Activated naive CD4-positive, alpha-beta T cell treated with anti-CD3 and anti-CD28 coated beads, Interleukin-2, amount 50 U/mL, for 24 hours (primary cell): ENCODE results near the gene CARMIL3.
"Not testable (repeated sequence)": the region's sequence is repeated elsewhere in the genome, so short reads cannot be mapped to it uniquely, and the experiment has no call there.

Experiments
- H3K27ac Mint-ChIP-seq: one replicate; pipeline ENCODE4 v1.8.0; 2021; ENCODE audit warnings: mild to moderate bottlenecking, mixed read lengths
- H3K27me3 Mint-ChIP-seq: one replicate; pipeline ENCODE4 v1.8.0; 2021; ENCODE audit warnings: mixed read lengths
- H3K36me3 Mint-ChIP-seq: one replicate; pipeline ENCODE4 v1.8.0; 2021; ENCODE audit warnings: mixed read lengths
- H3K4me1 Mint-ChIP-seq: one replicate; pipeline ENCODE4 v1.8.0; 2021; ENCODE audit warnings: mixed read lengths
- H3K4me3 Mint-ChIP-seq: one replicate; pipeline ENCODE4 v1.8.0; 2021; ENCODE audit warnings: mild to moderate bottlenecking, mixed read lengths
- H3K9me3 Mint-ChIP-seq: one replicate; pipeline ENCODE4 v1.8.0; 2021; ENCODE audit warnings: mixed read lengths

Gene CARMIL3, protein sequence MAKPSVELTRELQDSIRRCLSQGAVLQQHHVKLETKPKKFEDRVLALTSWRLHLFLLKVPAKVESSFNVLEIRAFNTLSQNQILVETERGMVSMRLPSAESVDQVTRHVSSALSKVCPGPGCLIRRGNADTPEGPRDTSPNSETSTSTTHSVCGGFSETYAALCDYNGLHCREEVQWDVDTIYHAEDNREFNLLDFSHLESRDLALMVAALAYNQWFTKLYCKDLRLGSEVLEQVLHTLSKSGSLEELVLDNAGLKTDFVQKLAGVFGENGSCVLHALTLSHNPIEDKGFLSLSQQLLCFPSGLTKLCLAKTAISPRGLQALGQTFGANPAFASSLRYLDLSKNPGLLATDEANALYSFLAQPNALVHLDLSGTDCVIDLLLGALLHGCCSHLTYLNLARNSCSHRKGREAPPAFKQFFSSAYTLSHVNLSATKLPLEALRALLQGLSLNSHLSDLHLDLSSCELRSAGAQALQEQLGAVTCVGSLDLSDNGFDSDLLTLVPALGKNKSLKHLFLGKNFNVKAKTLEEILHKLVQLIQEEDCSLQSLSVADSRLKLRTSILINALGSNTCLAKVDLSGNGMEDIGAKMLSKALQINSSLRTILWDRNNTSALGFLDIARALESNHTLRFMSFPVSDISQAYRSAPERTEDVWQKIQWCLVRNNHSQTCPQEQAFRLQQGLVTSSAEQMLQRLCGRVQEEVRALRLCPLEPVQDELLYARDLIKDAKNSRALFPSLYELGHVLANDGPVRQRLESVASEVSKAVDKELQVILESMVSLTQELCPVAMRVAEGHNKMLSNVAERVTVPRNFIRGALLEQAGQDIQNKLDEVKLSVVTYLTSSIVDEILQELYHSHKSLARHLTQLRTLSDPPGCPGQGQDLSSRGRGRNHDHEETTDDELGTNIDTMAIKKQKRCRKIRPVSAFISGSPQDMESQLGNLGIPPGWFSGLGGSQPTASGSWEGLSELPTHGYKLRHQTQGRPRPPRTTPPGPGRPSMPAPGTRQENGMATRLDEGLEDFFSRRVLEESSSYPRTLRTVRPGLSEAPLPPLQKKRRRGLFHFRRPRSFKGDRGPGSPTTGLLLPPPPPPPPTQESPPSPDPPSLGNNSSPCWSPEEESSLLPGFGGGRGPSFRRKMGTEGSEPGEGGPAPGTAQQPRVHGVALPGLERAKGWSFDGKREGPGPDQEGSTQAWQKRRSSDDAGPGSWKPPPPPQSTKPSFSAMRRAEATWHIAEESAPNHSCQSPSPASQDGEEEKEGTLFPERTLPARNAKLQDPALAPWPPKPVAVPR (N-terminal part only)

DNA sequence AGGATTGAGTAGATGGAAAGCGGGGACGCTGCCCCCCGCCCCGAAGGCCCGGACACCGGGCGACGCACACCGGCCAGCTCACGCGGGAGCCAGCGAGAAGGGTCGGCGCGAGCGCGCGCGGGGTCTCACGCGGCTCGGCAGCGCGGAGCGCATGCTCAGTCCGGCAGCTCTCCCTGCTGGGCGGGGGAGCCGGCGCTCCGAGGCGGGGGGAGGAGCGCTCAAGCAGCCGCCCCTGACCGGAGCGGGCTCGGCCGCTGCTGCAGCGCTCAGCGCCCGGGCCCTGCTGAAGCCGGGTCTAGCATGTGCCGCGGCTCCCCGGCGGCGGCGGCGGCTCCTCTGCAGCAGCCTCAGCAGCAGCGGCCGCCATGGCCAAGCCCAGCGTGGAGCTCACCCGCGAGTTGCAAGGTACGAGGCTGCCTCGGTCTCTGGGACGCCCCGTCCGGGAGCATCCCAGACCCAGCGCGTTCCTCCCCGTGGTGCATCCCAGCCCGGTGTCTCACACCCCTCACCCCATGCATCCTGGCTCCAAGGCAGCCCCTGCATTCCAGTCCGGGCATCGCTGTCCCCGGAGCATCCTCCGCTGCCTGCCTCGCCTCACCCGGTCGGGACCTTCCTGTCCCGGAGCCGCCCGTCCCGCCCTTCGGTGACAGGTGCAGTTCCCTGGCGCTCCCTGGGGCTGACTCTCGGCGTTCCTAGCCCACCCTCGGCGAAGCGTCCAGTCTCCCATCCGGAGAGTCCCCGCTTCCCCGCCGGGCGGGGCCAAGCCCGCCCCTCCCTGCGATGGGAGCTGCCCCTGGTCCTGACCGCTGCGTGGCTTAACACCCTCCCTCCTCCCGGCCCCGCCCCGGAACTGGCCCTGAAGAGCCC, at the start of gene CARMIL3:
CARMIL3 (plus strand) TSS at position 221 of the 867 bp plus-strand sequence; CDS start at position 366, 145 bp downstream.
- peaks cover 3% of the 10 kb centered on the region for H3K27me3 Mint-ChIP-seq
- H3K4me1 Mint-ChIP-seq: peaks cover 21% of the 10 kb centered on the region
- H3K27ac Mint-ChIP-seq: peak within 1 kb of the TSS; percentile 93
- no peaks in the 10 kb centered on the region for H3K9me3 Mint-ChIP-seq
- H3K36me3 Mint-ChIP-seq: no peaks in the 10 kb centered on the region
- H3K4me3 Mint-ChIP-seq: peak within 1 kb of the TSS; percentile 89

DNA sequence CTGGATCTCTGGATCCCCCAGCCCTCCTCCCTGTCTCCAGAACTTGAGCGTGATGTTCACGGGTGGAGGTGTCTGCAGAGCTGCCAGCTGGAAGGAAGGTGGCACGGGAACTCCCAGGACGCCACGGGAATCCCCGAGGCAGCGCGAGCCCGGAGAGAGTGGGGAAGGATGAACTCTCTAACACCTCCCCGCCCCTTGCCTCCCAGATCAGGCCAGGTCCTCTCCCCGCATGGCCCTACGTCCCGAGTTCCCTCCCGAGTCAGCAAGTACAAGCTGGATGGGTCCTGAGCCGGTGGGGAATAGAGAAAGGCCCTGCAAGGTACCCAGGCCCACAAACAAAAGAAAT, 45.4 kb upstream of the CARMIL3 start:
- not testable (repeated sequence) for H3K4me3 Mint-ChIP-seq, H3K27me3 Mint-ChIP-seq, H3K9me3 Mint-ChIP-seq, H3K27ac Mint-ChIP-seq, H3K36me3 Mint-ChIP-seq
- H3K4me1 Mint-ChIP-seq: peaks cover 36% of the 10 kb centered on the region

DNA sequence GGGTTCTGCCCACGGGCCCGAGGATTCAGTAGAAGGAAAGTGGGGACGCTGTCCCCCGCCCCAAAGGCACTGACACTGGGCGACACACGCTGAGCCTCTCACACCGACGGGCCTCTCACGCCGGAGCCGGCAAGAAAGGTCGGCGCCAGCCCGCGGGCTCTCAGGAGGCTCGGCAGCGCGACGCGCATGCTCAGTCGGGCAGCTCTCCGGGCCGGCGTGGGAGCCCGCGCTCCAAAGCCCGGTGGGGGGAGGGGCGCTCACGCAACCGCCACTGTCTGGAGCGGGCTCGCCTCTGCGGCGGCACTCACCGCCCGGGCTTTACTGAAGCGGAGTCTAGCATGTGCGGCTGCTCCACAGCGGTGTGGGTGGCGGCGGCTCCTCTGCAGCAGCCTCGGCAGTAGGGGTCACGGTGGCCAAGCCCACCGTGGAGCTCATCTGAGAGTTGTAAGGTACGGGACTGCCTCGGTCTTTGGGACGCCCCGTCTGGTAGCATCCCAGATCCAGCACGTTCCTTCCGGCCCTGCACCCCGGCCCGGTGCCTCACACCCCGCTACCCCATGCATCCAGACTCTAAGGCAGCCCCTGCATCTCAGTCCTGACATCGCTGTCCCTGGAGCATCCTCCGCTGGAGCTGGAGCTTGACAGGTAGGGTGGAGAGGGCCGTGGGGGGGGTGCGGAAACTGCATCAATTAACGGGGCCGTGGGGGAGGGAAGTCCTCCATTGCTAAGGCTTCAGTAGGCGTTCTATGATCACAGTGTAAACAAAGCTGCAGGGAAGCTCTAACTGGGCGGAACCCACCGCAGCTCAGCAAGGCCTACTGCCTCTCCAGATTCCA, 44.8 kb upstream of the CARMIL3 start:
- Mint-ChIP-seq H3K4me1 (peaks cover 37% of the 10 kb centered on the region), H3K4me3 (peak overlapping the region; percentile 62), H3K27ac (peak overlapping the region; percentile 30)
- not testable (repeated sequence) for H3K9me3 Mint-ChIP-seq, H3K27me3 Mint-ChIP-seq, H3K36me3 Mint-ChIP-seq

DNA sequence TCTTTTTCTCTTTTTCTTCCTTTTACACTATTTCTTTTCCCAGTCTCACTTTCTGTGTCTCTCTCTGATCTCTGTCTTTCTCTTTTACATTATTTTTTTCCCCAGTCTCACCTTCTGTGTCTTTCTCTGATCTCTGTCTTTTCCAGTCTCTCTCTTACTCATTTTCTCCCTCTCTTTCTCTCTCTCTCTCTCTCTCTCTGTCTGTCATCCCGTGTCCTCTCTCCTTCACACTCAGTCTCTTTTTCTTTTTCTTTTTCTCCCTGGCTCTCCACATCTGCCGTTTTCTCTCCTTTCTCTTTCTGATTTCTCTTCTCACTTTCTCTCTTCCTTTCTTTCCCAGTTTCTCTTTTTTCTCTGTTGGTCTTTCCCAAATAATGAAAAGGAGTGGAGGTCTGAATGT, 40.8 kb upstream of the CARMIL3 start:
- Mint-ChIP-seq H3K27ac (peak overlapping the region; percentile 94), H3K9me3 (no peaks in the 10 kb centered on the region), H3K4me3 (peak overlapping the region; percentile 20), H3K27me3 (no peaks in the 10 kb centered on the region), H3K4me1 (peaks cover 37% of the 10 kb centered on the region), H3K36me3 (no peaks in the 10 kb centered on the region)

DNA sequence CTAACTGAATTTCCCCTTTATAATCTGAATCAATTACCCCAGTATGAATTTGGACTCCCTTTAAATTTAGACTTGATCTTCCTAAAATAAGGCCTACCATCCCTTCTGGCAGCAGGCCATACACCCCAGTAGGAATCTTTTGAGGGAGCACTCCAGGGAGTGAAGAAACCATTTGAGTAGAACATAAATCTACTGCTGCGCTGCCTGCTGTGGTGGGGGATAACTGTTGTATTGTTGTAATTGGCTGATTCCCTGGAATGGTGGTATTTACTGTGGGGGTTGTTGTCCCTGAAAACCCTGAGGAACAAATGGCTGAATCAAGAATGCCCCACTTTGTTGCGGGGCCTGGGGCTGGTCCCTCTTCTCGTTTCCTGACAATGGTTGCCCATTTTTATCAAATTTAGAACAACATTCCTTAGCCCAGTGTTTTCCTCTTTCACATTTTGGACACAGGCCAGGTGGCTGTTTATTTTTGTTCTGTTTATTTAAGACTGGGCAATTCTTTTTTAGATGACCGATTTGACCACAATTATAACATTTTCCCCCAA, 39.0 kb upstream of the CARMIL3 start:
- not testable (repeated sequence) for H3K27me3 Mint-ChIP-seq, H3K9me3 Mint-ChIP-seq, H3K27ac Mint-ChIP-seq, H3K36me3 Mint-ChIP-seq, H3K4me3 Mint-ChIP-seq
- H3K4me1 Mint-ChIP-seq: peaks cover 36% of the 10 kb centered on the region

DNA sequence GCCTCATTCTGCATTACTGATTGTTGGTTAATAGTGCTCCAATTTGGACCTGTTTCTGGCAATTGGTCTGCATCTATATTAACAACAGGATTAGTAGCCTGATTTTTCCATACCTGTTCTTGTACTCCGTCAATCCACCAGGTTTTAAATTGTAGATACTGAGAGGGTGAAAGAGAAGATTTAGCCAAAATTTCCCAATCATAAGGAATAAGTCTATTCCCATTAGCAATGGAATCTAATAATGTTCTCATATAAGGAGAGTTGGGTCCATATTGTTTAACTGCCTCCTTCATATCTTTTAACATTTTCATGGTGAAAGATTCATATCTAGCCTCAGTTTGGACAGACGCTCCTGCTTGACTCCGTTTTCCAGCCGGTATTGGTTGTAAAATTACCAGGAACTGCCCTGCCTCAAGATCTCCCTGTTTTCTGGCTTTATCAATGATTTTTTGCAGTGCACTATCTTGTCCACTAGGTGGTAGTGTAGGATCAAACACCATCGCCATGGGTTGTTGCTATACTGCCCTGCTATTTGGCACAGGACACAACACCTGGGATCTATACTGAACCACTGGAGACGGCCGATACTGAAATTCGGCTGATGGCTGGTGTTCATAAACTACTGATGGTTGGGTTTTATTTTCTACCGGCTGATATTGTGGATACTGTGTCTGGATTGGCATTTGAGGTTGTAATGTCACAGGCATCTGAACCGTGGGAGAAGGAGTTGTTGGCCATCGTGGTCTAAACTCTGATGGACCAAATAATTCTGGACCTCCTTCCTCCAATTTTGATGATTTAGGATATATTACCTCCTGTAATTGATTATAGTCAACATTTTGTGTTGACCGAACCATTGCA, 37.9 kb upstream of the CARMIL3 start:
- Mint-ChIP-seq H3K9me3 (peaks cover 1% of the 10 kb centered on the region), H3K27ac (no peak overlapping the region), H3K27me3 (no peaks in the 10 kb centered on the region), H3K4me3 (no peak overlapping the region), H3K36me3 (peaks cover 1% of the 10 kb centered on the region), H3K4me1 (peaks cover 25% of the 10 kb centered on the region)

DNA sequence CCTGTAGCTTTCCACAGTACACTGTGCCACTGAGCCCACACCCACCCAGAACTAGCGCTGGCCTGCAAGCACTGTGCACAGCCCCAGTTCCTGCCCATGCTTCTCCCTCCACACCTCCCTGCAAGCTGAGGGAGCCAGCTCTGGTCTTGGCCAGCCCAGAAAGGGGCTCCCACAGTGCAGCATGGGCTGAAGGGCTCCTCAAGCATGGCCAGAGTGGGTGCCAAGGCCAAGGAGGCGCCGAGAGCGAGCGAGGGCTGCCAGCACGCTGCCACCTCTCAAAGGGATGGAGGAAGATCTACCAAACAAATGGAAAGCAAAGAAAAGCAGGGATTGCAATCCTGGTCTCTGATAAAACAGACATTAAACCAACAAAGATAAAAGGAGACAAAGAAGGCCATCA, 36.1 kb upstream of the CARMIL3 start:
- not testable (repeated sequence) for H3K36me3 Mint-ChIP-seq, H3K9me3 Mint-ChIP-seq, H3K27ac Mint-ChIP-seq, H3K4me1 Mint-ChIP-seq, H3K4me3 Mint-ChIP-seq, H3K27me3 Mint-ChIP-seq

DNA sequence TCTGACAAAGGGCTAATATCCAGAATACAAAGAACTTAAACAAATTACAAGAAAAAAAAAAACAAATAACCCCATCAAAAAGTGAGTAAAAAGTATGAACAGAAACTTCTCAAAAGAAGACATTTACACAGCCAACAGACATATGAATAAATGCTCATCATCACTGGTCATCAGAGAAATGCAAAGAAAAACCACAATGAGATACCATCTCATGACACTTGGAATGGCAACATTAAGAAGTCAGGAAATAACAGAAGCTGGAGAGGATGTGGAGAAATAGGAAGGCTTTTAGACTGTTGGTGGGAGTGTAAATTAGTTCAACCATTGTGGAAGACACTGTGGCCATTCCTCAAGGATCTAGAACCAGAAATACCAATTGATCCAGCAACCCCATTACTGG, 32.8 kb upstream of the CARMIL3 start:
- not testable (repeated sequence) for H3K36me3 Mint-ChIP-seq, H3K27me3 Mint-ChIP-seq, H3K4me1 Mint-ChIP-seq, H3K9me3 Mint-ChIP-seq, H3K27ac Mint-ChIP-seq, H3K4me3 Mint-ChIP-seq

DNA sequence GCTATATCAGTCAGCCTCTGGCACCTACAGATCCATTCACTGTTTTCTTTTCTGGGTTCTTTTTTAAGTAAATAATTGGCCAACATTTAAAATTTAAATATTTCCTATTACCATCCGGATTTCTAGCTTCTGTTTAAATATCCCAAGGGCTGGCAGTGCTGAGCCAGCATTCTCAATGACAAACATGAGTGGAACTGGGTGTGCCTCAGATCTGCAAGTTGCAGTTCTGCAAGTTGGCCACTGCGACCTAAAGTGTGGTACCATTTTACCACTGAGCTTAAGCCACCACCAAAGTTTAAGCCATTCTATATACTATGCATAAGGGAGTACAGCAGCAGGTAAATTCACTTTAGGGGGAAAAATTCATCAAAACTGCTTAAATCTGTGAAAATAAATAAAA, 31.9 kb upstream of the CARMIL3 start:
- not testable (repeated sequence) for H3K4me3 Mint-ChIP-seq, H3K9me3 Mint-ChIP-seq, H3K27me3 Mint-ChIP-seq, H3K27ac Mint-ChIP-seq, H3K36me3 Mint-ChIP-seq, H3K4me1 Mint-ChIP-seq

DNA sequence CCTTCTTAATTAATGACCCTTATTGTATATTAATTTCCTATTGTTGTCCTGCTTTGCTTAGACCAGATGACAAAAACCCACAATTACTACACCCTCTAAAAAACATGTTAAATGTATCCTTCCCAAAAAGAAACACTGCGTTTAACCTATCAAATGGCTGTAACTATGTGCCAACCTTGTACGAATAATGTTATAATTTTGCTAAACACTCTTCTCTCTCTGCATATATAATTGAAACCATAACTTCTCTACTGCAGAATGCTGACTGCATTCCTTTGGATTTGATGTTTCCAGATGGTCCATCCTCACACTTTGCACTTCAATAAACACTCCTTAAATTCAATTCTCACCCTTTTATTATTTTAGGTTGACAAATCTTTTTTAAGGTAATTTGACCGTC, 31.3 kb upstream of the CARMIL3 start:
- H3K36me3 Mint-ChIP-seq, H3K4me1 Mint-ChIP-seq, H3K27me3 Mint-ChIP-seq, H3K4me3 Mint-ChIP-seq, H3K27ac Mint-ChIP-seq, H3K9me3 Mint-ChIP-seq: not testable (repeated sequence)

DNA sequence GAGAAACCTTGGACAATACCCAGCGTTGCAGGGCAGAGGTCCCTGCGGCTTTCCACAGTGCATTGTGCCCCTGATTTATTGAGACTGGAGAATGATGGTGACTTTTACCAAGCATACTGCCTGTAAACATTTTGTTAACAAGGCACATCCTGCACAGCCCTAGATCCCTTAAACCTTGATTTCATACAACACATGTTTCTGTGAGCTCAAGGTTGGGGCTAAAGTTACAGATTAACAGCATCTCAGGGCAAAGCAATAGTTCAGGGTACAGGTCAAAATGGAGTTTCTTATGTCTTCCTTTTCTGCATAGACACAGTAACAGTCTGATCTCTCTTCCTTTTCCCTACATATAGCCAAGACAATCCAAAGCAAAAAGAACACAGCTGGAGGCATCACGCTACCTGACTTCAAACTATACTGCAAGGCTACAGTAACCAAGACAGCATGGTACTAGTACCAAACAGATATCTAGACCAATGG, 26.8 kb upstream of the CARMIL3 start:
- H3K27ac Mint-ChIP-seq, H3K36me3 Mint-ChIP-seq, H3K4me3 Mint-ChIP-seq, H3K4me1 Mint-ChIP-seq, H3K27me3 Mint-ChIP-seq, H3K9me3 Mint-ChIP-seq: not testable (repeated sequence)

DNA sequence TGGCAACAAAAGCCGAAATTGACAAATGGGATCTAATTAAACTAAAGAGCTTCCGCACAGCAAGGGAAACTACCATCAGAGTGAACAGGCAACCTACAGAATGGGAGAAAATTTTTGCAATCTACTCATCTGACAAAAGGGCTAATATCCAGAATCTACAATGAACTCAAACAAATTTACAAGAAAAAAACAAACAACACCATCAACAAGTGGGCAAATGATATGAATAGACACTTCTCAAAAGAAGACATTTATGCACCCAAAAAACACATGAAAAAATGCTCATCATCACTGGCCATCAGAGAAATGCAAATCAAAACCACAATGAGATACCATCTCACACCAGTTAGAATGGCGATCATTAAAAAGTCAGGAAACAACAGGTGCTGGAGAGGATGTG, 22.1 kb upstream of the CARMIL3 start:
- H3K36me3 Mint-ChIP-seq, H3K9me3 Mint-ChIP-seq, H3K4me1 Mint-ChIP-seq, H3K27ac Mint-ChIP-seq, H3K4me3 Mint-ChIP-seq, H3K27me3 Mint-ChIP-seq: not testable (repeated sequence)

DNA sequence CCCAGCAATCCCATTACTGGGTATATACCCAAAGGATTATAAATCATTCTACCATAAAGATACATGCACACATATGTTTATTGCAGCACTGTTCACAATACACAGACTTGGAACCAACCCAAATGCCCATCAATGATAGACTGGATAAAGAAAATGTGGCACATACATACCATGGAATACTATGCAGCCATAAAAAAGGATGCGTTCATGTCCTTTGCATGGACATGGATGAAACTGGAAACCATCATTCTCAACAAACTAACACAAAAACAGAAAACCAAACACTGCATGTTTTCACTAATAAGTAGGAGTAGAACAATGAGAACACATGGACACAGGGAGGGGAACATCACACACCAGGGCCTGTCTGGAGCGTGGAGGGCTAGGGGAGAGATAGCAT, 20.5 kb upstream of the CARMIL3 start:
- not testable (repeated sequence) for H3K4me3 Mint-ChIP-seq, H3K9me3 Mint-ChIP-seq, H3K27ac Mint-ChIP-seq, H3K27me3 Mint-ChIP-seq, H3K36me3 Mint-ChIP-seq, H3K4me1 Mint-ChIP-seq
